ENCODE data around the gene PRRT1.

DNA sequence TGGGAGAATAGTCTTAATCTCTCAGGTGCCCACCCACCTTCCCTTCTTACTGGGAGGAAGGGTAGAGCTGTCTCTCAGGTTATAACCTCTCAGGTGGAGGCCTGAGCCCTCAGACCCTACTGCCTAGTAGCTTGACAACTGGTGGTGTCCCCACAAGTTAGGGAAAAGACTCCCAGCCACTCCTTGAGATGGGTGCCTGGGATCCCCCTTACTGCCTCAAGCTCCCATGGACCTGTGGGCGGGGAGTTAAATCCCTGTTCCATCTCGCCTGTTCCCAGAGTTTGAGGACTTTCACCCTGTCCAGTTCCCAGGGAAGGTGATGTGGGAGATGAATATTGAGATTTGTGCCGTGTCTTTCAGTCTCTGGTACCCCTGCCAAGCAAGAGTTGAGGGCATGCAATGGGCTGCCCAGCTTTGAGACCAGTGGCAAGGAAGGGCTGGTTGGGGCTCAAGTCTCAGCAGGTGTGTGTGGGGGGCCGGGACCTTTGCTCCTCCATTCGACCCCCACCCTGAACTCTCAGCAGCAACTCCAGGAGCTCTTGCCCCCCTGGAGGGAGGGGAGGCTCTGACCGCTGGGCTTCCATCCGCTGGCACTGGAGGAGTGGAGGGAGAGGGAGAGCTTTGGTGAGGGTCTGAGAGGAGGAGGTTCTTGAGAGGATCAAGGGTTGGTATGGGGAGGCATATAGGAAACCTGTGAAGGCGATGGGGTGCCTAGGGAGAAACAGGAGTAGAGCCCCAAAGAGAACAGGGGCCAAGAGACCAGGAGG lies 39.4 kb upstream of the PRRT1 start:
- TF ChIP-seq EZH2 (IDR thresholded peaks at IDR 0.05; ENCODE audit: insufficient read depth, poor library complexity, severe bottlenecking) (no peak), EZH2phosphoT487 (IDR thresholded peaks at IDR 0.05; ENCODE audit: insufficient read depth, low read depth) (no peak)
